H1 (cell line): Measurements from ENCODE around the gene WBP11. TPM values are rescaled to one million over a fixed set of nuclear protein-coding genes. Genes with fewer than 3 reads are reported as not detected.

Experiments used
- RXRA ChIP-seq: IDR thresholded peaks from 2 replicates; pipeline ENCODE4 v1.6.1; 2011; ENCODE audit warnings: low read depth, mild to moderate bottlenecking, low read length, moderate library complexity; ENCODE audit not compliant: insufficient read depth
- polyA plus RNA-seq, 7 experiments: library from polyadenylated mRNA; depleted of rRNA in 3 of 7; stranded (reverse) in 5 of 7; unstranded in 2 of 7; fragments of >200 nt in 5 of 7; fragments of 200-250 nt in 2 of 7; gene quantifications; 1 replicate in 5 of 7; 2 replicates in 1 of 7; 4 replicates in 1 of 7; pipeline versions ENCODE4 v1.2.1 to v1.2.3, GENCODE V29; 2011 to 2013; ENCODE audit warnings: missing spikeins in 2 of 7, mixed read lengths in 2 of 7
- total RNA-seq: library from RNA; stranded (reverse); fragmentation: NEBNext Ultra II Directional; extraction: Animal tissue kit (Norgen Biotek cat#: 25700); gene quantifications from 2 replicates; pipeline ENCODE4 v1.2.1, GENCODE V29; 2021

Gene WBP11
- total and polyA plus RNA-seq, 2 of the 8 experiments (the other 6 are each of a cell fraction or from before 2014, with no cell fraction given) = 22.1 to 134 TPM

- no peak for TF ChIP-seq RXRA
- TF ChIP-seq, all 59 proteins: peak for 19
Observed at GRCh38 chr12:14803011-14803829, at the start of gene WBP11, which contains the start of gene C12orf60 (continued).
